ENCODE results near the gene COPS4. TPM values are rescaled to one million over a fixed set of nuclear protein-coding genes. Genes with fewer than 3 reads are reported as not detected.

The COPS4 gene
- total and polyA plus RNA-seq, 10 of the 15 experiments (the other 5 are each of a cell fraction or from before 2014, with no cell fraction given), result 34.2 to 159 (median 66.7) TPM

DNA sequence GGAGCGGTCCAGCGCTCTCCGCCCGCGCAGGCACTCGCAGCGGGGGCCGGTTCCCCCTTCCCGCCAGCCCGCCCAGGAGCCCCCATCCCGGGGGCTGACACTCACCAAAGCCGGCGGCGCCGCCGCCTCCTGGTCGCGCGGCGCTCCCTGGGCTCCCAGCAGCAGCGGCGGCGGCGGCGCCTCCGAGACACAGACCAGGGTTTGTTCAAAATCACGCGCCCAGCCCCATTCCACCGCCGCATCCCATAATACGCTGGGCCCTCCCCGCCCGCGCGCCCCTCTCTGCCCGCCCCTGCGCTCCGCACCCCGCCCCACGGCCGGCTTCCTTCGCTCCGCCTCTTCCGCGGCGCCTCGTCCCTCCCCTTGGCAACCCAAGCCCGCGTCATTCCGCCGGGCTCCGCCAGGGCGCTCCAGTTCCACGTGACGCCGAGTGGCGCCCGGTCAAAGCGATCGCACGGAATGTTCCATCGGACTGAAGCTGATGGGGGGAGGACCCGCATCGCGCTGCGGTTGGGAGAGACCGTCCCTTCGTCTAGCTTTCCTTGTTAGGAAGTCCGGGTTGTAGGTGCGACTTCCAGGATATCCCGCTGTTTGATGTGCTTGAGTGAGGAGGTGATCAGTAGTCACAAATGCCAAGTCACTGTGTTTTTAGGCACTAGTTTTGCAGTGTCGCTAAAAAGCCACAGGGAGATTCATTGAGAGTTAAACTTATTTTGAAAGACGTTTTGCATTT is 22.1 kb upstream of the COPS4 start (continued):
- TF ChIP-seq NFYB (IDR thresholded peaks at IDR 0.05; ENCODE audit: insufficient read depth, low read depth, low read length) (no peak), ZNF622 (IDR thresholded peaks at IDR 0.05) (no peak), NFXL1 (IDR thresholded peaks at IDR 0.05; ENCODE audit: borderline replicate concordance) (no peak), POLR2AphosphoS2 (IDR thresholded peaks at IDR 0.05; ENCODE audit: low read depth, low read length) (no peak), SPI1 (IDR thresholded peaks at IDR 0.05; ENCODE audit: borderline replicate concordance, insufficient read depth, low read depth, low read length) (no peak), SMC3 (IDR thresholded peaks at IDR 0.05; ENCODE audit: borderline replicate concordance, low read length) (peak; percentile 30; the same call in 1 of the 2 replicates), BMI1 (IDR thresholded peaks at IDR 0.05; ENCODE audit: borderline replicate concordance) (peak; percentile 73; the same call in 1 of the 2 replicates), TCF12 (IDR thresholded peaks at IDR 0.05; ENCODE audit: low read depth, low read length) (no peak), CBFB (IDR thresholded peaks at IDR 0.05; ENCODE audit: low read depth) (peak; percentile 93), STAT1 (conservative IDR thresholded peaks at IDR 0.05) (no peak), ZSCAN29 (IDR thresholded peaks at IDR 0.05) (no peak), PAX8 (IDR thresholded peaks at IDR 0.05) (no peak), SREBF1 (IDR thresholded peaks at IDR 0.05; ENCODE audit: low read length) (peak; percentile 92), NFYA (IDR thresholded peaks at IDR 0.05; ENCODE audit: borderline replicate concordance, low read depth, low read length) (no peak)
- TF ChIP-seq, protein P1, sequence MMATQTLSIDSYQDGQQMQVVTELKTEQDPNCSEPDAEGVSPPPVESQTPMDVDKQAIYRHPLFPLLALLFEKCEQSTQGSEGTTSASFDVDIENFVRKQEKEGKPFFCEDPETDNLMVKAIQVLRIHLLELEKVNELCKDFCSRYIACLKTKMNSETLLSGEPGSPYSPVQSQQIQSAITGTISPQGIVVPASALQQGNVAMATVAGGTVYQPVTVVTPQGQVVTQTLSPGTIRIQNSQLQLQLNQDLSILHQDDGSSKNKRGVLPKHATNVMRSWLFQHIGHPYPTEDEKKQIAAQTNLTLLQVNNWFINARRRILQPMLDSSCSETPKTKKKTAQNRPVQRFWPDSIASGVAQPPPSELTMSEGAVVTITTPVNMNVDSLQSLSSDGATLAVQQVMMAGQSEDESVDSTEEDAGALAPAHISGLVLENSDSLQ (IDR thresholded peaks at IDR 0.05), result peak; percentile 64
- TF ChIP-seq, protein P2, sequence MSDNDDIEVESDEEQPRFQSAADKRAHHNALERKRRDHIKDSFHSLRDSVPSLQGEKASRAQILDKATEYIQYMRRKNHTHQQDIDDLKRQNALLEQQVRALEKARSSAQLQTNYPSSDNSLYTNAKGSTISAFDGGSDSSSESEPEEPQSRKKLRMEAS (IDR thresholded peaks at IDR 0.05; ENCODE audit: low read depth, low read length), result peak; percentile 96
- TF ChIP-seq, protein P3, sequence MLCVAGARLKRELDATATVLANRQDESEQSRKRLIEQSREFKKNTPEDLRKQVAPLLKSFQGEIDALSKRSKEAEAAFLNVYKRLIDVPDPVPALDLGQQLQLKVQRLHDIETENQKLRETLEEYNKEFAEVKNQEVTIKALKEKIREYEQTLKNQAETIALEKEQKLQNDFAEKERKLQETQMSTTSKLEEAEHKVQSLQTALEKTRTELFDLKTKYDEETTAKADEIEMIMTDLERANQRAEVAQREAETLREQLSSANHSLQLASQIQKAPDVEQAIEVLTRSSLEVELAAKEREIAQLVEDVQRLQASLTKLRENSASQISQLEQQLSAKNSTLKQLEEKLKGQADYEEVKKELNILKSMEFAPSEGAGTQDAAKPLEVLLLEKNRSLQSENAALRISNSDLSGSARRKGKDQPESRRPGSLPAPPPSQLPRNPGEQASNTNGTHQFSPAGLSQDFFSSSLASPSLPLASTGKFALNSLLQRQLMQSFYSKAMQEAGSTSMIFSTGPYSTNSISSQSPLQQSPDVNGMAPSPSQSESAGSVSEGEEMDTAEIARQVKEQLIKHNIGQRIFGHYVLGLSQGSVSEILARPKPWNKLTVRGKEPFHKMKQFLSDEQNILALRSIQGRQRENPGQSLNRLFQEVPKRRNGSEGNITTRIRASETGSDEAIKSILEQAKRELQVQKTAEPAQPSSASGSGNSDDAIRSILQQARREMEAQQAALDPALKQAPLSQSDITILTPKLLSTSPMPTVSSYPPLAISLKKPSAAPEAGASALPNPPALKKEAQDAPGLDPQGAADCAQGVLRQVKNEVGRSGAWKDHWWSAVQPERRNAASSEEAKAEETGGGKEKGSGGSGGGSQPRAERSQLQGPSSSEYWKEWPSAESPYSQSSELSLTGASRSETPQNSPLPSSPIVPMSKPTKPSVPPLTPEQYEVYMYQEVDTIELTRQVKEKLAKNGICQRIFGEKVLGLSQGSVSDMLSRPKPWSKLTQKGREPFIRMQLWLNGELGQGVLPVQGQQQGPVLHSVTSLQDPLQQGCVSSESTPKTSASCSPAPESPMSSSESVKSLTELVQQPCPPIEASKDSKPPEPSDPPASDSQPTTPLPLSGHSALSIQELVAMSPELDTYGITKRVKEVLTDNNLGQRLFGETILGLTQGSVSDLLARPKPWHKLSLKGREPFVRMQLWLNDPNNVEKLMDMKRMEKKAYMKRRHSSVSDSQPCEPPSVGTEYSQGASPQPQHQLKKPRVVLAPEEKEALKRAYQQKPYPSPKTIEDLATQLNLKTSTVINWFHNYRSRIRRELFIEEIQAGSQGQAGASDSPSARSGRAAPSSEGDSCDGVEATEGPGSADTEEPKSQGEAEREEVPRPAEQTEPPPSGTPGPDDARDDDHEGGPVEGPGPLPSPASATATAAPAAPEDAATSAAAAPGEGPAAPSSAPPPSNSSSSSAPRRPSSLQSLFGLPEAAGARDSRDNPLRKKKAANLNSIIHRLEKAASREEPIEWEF (IDR thresholded peaks at IDR 0.05; ENCODE audit: insufficient replicate concordance, low read depth, low read length), result peak; percentile 56
- TF ChIP-seq, protein P4, sequence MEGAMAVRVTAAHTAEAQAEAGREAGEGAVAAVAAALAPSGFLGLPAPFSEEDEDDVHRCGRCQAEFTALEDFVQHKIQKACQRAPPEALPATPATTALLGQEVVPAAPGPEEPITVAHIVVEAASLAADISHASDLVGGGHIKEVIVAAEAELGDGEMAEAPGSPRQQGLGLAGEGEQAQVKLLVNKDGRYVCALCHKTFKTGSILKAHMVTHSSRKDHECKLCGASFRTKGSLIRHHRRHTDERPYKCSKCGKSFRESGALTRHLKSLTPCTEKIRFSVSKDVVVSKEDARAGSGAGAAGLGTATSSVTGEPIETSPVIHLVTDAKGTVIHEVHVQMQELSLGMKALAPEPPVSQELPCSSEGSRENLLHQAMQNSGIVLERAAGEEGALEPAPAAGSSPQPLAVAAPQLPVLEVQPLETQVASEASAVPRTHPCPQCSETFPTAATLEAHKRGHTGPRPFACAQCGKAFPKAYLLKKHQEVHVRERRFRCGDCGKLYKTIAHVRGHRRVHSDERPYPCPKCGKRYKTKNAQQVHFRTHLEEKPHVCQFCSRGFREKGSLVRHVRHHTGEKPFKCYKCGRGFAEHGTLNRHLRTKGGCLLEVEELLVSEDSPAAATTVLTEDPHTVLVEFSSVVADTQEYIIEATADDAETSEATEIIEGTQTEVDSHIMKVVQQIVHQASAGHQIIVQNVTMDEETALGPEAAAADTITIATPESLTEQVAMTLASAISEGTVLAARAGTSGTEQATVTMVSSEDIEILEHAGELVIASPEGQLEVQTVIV (IDR thresholded peaks at IDR 0.05; ENCODE audit: borderline replicate concordance, partially characterized antibody), result no peak
- TF ChIP-seq, protein P5, sequence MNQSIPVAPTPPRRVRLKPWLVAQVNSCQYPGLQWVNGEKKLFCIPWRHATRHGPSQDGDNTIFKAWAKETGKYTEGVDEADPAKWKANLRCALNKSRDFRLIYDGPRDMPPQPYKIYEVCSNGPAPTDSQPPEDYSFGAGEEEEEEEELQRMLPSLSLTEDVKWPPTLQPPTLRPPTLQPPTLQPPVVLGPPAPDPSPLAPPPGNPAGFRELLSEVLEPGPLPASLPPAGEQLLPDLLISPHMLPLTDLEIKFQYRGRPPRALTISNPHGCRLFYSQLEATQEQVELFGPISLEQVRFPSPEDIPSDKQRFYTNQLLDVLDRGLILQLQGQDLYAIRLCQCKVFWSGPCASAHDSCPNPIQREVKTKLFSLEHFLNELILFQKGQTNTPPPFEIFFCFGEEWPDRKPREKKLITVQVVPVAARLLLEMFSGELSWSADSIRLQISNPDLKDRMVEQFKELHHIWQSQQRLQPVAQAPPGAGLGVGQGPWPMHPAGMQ (IDR thresholded peaks at IDR 0.05; ENCODE audit: borderline replicate concordance), result no peak; the same call in 1 of the 2 replicates

Data from GM12878 (cell line).